SK-N-SH treated with all-trans-retinoic acid at 6 μM for 48 hours (cell line): ENCODE results near the gene ZNF175.

ENCODE experiments used
- ARNTL ChIP-seq: fragments of 450-650 bp; formaldehyde crosslinking; IDR thresholded peaks from 2 replicates; pipeline ENCODE4 v1.5.0; 2020; ENCODE audit warnings: low read depth, mild to moderate bottlenecking, moderate library complexity, borderline replicate concordance
- BACH2 ChIP-seq: fragments of 250-450 bp; sonication (Bioruptor Pico); IDR thresholded peaks from 2 replicates; pipeline ENCODE4 v1.9.0; 2021; ENCODE audit warnings: mild to moderate bottlenecking, borderline replicate concordance
- CSDC2 ChIP-seq: fragments of 250-450 bp; sonication (Bioruptor Pico); IDR thresholded peaks from 2 replicates; pipeline ENCODE4 v1.5.0; 2020; ENCODE audit warnings: mild to moderate bottlenecking, moderate library complexity
- CSRNP3 ChIP-seq: fragments of 250-450 bp; sonication (Bioruptor Pico); IDR thresholded peaks from 2 replicates; pipeline ENCODE4 v1.5.1; 2021; ENCODE audit warnings: mild to moderate bottlenecking, moderate library complexity
- PATZ1 ChIP-seq: fragments of 250-450 bp; sonication (Bioruptor Pico); IDR thresholded peaks from 2 replicates; pipeline ENCODE4 v1.8.0; 2020; ENCODE audit warnings: mild to moderate bottlenecking, moderate library complexity, borderline replicate concordance
- PPARA ChIP-seq: fragments of 250-450 bp; sonication (Bioruptor Pico); IDR thresholded peaks from 2 replicates; pipeline ENCODE4 v1.5.0; 2020; ENCODE audit warnings: mild to moderate bottlenecking, borderline replicate concordance
- RARB ChIP-seq: fragments of 250-450 bp; sonication (Bioruptor Pico); IDR thresholded peaks from 2 replicates; pipeline ENCODE4 v1.8.0; 2021; ENCODE audit warnings: mild to moderate bottlenecking, moderate library complexity
- SNAI2 ChIP-seq: fragments of 250-450 bp; sonication (Bioruptor Pico); IDR thresholded peaks from 2 replicates; pipeline ENCODE4 v1.5.0; 2020; ENCODE audit warnings: mild to moderate bottlenecking, moderate library complexity
- TOX ChIP-seq: fragments of 250-450 bp; sonication (Bioruptor Pico); IDR thresholded peaks from 2 replicates; pipeline ENCODE4 v1.8.0; 2021; ENCODE audit warnings: mild to moderate bottlenecking, moderate library complexity, borderline replicate concordance
- ZC3H10 ChIP-seq: fragments of 250-450 bp; sonication (Bioruptor Pico); IDR thresholded peaks from 2 replicates; pipeline ENCODE4 v1.5.1; 2021; ENCODE audit warnings: mild to moderate bottlenecking, moderate library complexity
- ZFP3 ChIP-seq: fragments of 250-450 bp; sonication (Bioruptor Pico); IDR thresholded peaks from 2 replicates; pipeline ENCODE4 v1.5.0; 2020; ENCODE audit warnings: mild to moderate bottlenecking, moderate library complexity

- TF ChIP-seq PATZ1 (CRISPR knock-in tag) (no peak), RARB (CRISPR knock-in tag) (no peak), PPARA (no peak), TOX (CRISPR knock-in tag) (no peak), BACH2 (CRISPR knock-in tag) (no peak), ZFP3 (no peak), SNAI2 (CRISPR knock-in tag) (no peak), ARNTL (CRISPR knock-in tag) (no peak), ZC3H10 (no peak), CSRNP3 (CRISPR knock-in tag) (no peak), CSDC2 (CRISPR knock-in tag) (no peak)
These were observed 35.5 kb upstream of the ZNF175 start for GRCh38 chr19:51535535-51535934.
